GM12891 (cell line): ENCODE measurements around the gene CACTIN.

Experiments
- PAX5 ChIP-seq: IDR thresholded peaks from 2 replicates; pipeline ENCODE4 v1.6.1; 2011; ENCODE audit warnings: low read length, moderate library complexity, mild to moderate bottlenecking; ENCODE audit not compliant: insufficient read depth, severe bottlenecking
- POLR2A ChIP-seq: IDR thresholded peaks from 2 replicates; pipeline ENCODE4 v1.6.1; 2011; ENCODE audit warnings: low read depth, low read length, control low read depth
- POLR2AphosphoS5 ChIP-seq: IDR thresholded peaks from 2 replicates; pipeline ENCODE4 v1.6.1; 2011; ENCODE audit warnings: low read depth, low read length, control low read depth
- POU2F2 ChIP-seq: IDR thresholded peaks from 2 replicates; pipeline ENCODE4 v1.6.1; 2011; ENCODE audit warnings: low read depth, mild to moderate bottlenecking, control low read depth, low read length, moderate library complexity
- SPI1 ChIP-seq: IDR thresholded peaks from 2 replicates; pipeline ENCODE4 v1.6.1; 2011; ENCODE audit warnings: low read depth, low read length, control low read depth
- TAF1 ChIP-seq: IDR thresholded peaks from 2 replicates; pipeline ENCODE4 v1.6.1; 2011; ENCODE audit warnings: low read depth, low read length, control low read depth

DNA sequence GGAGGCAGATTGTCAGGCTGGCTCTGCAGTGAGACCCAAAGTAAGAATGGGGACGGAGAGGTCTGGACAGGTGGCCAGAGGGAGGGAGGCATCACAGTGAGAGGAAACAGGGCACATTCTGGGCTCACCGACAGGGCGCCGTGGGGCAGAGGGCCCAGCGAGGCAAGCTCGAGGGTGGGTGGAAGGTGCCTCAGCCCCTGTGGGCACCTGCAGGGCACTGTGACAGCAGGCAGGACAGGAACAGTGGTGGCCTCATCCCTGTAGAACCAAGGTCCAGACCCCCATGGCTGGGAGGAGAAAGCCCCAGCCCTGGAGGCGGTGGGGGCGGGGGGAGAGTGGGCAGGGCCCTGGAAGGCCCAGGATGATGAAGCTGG lies 46.0 kb upstream of the CACTIN start:
- TF ChIP-seq POLR2A (no peak), POLR2AphosphoS5 (no peak), TAF1 (no peak), SPI1 (no peak), POU2F2 (no peak), PAX5 (no peak)
